ENCODE results near the gene ST6GAL1. TPM values are rescaled to one million over a fixed set of nuclear protein-coding genes. Genes with fewer than 3 reads are reported as not detected.

Gene ST6GAL1
- total and polyA plus RNA-seq, 2 of the 13 experiments (the other 11 are each of a cell fraction or from before 2014, with no cell fraction given): 79.9 to 164 TPM

DNA sequence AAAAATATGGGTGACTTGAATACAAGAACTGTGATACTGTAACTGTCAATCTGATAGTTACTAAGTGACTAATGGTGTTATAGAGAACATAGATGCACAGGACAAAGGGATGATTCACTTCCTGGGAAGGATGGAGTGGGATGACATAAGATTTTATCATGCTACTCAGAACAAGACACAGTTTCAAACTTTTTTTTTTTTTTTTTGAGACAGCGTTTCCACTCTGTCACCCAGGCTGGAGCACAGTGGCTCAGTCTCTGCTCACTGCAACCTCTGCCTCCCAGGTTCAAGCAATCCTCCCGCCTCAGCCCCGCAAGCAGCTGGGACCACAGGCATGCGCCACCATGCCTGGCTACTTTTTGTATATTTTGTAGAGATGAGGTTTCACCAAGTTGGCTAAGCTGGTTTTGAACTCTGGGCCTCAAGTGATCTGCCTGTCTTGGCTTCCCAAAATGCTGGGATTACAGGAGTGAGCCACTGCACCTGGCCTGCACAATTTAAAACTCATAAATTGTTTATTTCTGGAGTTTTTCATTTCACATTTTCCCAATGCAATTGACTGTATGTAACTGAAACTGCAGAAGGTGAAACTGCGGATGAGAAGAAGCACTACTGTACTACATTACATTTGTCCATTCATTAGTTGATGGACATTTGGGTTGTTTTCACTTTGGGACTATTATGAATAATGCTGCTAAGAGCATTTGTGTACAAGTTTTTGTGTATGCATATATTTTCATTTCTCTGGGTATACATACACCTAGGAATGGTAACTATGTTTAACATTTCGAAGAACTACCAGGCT, 47.2 kb upstream of the ST6GAL1 start (continued):
- TF ChIP-seq, protein P1, sequence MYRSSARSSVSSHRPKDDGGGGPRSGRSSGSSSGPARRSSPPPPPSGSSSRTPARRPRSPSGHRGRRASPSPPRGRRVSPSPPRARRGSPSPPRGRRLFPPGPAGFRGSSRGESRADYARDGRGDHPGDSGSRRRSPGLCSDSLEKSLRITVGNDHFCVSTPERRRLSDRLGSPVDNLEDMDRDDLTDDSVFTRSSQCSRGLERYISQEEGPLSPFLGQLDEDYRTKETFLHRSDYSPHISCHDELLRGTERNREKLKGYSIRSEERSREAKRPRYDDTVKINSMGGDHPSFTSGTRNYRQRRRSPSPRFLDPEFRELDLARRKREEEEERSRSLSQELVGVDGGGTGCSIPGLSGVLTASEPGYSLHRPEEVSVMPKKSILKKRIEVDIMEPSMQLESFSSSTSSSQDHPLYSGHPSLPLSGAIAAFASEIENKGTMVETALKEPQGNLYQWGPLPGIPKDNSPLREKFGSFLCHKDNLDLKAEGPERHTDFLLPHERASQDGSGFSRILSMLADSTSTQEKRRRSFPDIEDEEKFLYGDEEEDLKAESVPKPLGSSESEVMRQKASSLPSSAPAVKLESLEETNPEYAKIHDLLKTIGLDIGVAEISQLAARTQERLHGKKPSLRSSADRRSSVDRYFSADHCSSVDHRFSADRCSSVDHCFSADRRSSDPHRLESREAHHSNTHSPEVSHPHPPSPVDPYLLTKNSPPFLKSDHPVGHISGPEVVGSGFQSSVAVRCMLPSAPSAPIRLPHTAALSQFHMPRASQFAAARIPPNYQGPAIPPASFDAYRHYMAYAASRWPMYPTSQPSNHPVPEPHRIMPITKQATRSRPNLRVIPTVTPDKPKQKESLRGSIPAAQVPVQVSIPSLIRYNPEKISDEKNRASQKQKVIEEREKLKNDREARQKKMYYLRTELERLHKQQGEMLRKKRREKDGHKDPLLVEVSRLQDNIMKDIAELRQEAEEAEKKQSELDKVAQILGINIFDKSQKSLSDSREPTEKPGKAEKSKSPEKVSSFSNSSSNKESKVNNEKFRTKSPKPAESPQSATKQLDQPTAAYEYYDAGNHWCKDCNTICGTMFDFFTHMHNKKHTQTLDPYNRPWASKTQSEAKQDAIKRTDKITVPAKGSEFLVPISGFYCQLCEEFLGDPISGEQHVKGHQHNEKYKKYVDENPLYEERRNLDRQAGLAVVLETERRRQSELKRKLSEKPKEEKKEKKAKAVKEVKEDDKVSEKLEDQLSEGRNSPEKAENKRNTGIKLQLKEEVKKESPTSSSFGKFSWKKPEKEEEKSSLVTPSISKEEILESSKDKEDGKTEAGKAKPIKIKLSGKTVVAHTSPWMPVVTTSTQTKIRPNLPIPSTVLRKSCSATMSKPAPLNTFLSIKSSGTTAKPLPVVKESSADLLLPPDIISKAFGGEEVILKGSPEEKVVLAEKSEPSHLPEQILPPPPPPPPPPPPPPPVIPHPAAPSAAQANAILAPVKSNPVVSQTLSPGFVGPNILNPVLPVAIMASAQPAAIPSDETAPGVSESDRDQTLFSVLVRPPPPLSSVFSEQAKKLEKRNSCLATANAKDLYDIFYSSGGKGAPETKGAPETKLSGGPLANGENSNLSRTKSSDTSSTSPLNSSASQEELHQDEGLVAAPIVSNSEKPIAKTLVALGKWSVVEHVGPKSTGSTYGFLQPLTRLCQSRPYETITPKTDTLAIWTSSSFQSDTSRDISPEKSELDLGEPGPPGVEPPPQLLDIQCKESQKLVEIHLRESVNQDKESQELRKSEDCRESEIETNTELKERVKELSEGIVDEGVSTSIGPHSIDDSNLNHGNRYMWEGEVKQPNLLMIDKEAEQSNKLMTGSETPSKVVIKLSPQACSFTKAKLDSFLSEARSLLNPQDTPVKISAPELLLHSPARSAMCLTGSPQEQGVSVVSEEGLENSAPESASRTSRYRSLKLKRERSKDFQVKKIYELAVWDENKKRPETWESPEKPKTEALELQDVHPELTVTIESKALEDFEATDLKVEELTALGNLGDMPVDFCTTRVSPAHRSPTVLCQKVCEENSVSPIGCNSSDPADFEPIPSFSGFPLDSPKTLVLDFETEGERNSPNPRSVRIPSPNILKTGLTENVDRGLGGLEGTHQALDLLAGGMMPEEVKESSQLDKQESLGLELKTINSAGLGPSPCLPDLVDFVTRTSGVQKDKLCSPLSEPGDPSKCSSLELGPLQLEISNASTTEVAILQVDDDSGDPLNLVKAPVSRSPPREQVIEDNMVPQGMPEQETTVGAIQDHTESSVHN (CRISPR knock-in tag; IDR thresholded peaks at IDR 0.05): no peak
- 0 out of 2 replicates have a peak, but pooled peaks have one; percentile 26 for TF ChIP-seq SOX5 (CRISPR knock-in tag; IDR thresholded peaks at IDR 0.05; ENCODE audit: borderline replicate concordance)
- no peak for TF ChIP-seq MLXIP (CRISPR knock-in tag; IDR thresholded peaks at IDR 0.05; ENCODE audit: borderline replicate concordance)
- TF ChIP-seq ZNF556 (CRISPR knock-in tag; IDR thresholded peaks at IDR 0.05; ENCODE audit: borderline replicate concordance): no peak
- TF ChIP-seq ZNF839 (CRISPR knock-in tag; IDR thresholded peaks at IDR 0.05; ENCODE audit: borderline replicate concordance): no peak
- TF ChIP-seq ZNF652 (CRISPR knock-in tag; IDR thresholded peaks at IDR 0.05; ENCODE audit: borderline replicate concordance, low read depth): no peak
- TF ChIP-seq SOX13 (IDR thresholded peaks at IDR 0.05): no peak
- peak in 1 of 2 experiments; percentile 18; a peak in 1 of 4 replicates for TF ChIP-seq SOX13 (CRISPR knock-in tag; conservative IDR thresholded peaks at IDR 0.05 in 1 of 2, IDR thresholded peaks at IDR 0.05 in 1 of 2)
- no peak for TF ChIP-seq KDM5B (CRISPR knock-in tag; IDR thresholded peaks at IDR 0.05; ENCODE audit: borderline replicate concordance)
- no peak for TF ChIP-seq MAF1 (CRISPR knock-in tag; IDR thresholded peaks at IDR 0.05; ENCODE audit: borderline replicate concordance)
- TF ChIP-seq, protein P2, sequence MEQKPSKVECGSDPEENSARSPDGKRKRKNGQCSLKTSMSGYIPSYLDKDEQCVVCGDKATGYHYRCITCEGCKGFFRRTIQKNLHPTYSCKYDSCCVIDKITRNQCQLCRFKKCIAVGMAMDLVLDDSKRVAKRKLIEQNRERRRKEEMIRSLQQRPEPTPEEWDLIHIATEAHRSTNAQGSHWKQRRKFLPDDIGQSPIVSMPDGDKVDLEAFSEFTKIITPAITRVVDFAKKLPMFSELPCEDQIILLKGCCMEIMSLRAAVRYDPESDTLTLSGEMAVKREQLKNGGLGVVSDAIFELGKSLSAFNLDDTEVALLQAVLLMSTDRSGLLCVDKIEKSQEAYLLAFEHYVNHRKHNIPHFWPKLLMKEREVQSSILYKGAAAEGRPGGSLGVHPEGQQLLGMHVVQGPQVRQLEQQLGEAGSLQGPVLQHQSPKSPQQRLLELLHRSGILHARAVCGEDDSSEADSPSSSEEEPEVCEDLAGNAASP (CRISPR knock-in tag; IDR thresholded peaks at IDR 0.05; ENCODE audit: borderline replicate concordance): no peak
- no peak for TF ChIP-seq USF2 (IDR thresholded peaks at IDR 0.05; ENCODE audit: low read depth, low read length)
- TF ChIP-seq USF2 (CRISPR knock-in tag; IDR thresholded peaks at IDR 0.05; ENCODE audit: borderline replicate concordance): no peak

Data from HepG2 (cell line).